CD14-positive monocyte (primary cell): ENCODE data around the gene MAN1C1. TPM values are rescaled to one million over a fixed set of nuclear protein-coding genes. Genes with fewer than 3 reads are reported as not detected.
A peak's percentile ranks its signal among the peaks of the same experiment; 100 is the strongest.

Source experiments
- DNase-seq, 3 donors: peaks; one replicate each; pipeline ENCODE4 v3.0.0-alpha.2; 2011 to 2022
- H2AFZ ChIP-seq: 2 replicates; pipeline ENCODE4 v1.6.0; 2012; ENCODE audit warnings: mild to moderate bottlenecking, low read depth, low read length, inconsistent platforms; ENCODE audit not compliant: insufficient read depth, poor library complexity, severe bottlenecking
- H3K27ac ChIP-seq, 2 donors: 1 replicate in 1 of 2; 2 replicates in 1 of 2; pipeline ENCODE4 v1.5.1; 2012 to 2013; ENCODE audit warnings: low read length in 2 of 2, control low read depth in 1 of 2, inconsistent platforms in 1 of 2, low read depth in 1 of 2, mild to moderate bottlenecking in 1 of 2
- H3K27me3 ChIP-seq, 2 donors: one replicate each; pipeline versions ENCODE4 v1.6.0 to v1.6.1; 2011 to 2013; ENCODE audit warnings: low read length in 2 of 2; ENCODE audit not compliant: control insufficient read depth in 2 of 2, insufficient read depth in 2 of 2
- H3K36me3 ChIP-seq, 2 donors: replicated peaks in 1 of 2; 1 replicate in 1 of 2; 2 replicates in 1 of 2; pipeline versions ENCODE4 v1.5.1 to v1.6.1; 2012 to 2013; ENCODE audit warnings: low read length in 2 of 2, control low read depth in 1 of 2, inconsistent platforms in 1 of 2, mild to moderate bottlenecking in 1 of 2; ENCODE audit not compliant: insufficient read depth in 2 of 2, control insufficient read depth in 1 of 2
- H3K4me1 ChIP-seq, 2 donors: 1 replicate in 1 of 2; 2 replicates in 1 of 2; pipeline versions ENCODE4 v1.5.1 to v1.6.1; 2012 to 2013; ENCODE audit warnings: low read length in 2 of 2, control low read depth in 1 of 2, inconsistent platforms in 1 of 2, mild to moderate bottlenecking in 1 of 2, moderate library complexity in 1 of 2; ENCODE audit not compliant: insufficient read depth in 2 of 2, control insufficient read depth in 1 of 2
- H3K4me2 ChIP-seq: replicated peaks from 2 replicates; pipeline ENCODE3; 2012; ENCODE audit warnings: low read length, moderate library complexity, mild to moderate bottlenecking; ENCODE audit not compliant: poor library complexity, severe bottlenecking; ENCODE audit errors: extremely low read depth
- H3K4me3 ChIP-seq, 3 experiments: fragments of 200-600 bp in 1 of 3; sonication (generic) in 1 of 3; replicated peaks in 1 of 3; 1 replicate in 2 of 3; 2 replicates in 1 of 3; pipeline ENCODE4 v1.5.1; 2011 to 2013; ENCODE audit warnings: low read length in 3 of 3, mild to moderate bottlenecking in 3 of 3, control low read depth in 2 of 3, low read depth in 2 of 3, inconsistent platforms in 1 of 3, moderate library complexity in 1 of 3
- H3K79me2 ChIP-seq: 2 replicates; pipeline ENCODE4 v1.6.0; 2012; ENCODE audit warnings: mild to moderate bottlenecking, control low read depth, inconsistent platforms, low read length, moderate library complexity; ENCODE audit not compliant: insufficient read depth
- H3K9ac ChIP-seq: 2 replicates; pipeline ENCODE4 v1.6.0; 2017; ENCODE audit warnings: low read length, mild to moderate bottlenecking; ENCODE audit not compliant: insufficient read depth, poor library complexity, severe bottlenecking
- H3K9me3 ChIP-seq, 2 donors: replicated peaks in 1 of 2; 1 replicate in 1 of 2; 2 replicates in 1 of 2; pipeline versions ENCODE4 v1.5.1 to v1.6.1; 2012 to 2013; ENCODE audit warnings: low read length in 2 of 2, control low read depth in 1 of 2; ENCODE audit not compliant: control insufficient read depth in 1 of 2, insufficient read depth in 1 of 2
- H4K20me1 ChIP-seq: 2 replicates; pipeline ENCODE4 v1.6.0; 2012; ENCODE audit warnings: mild to moderate bottlenecking, low read length, control low read depth, moderate library complexity; ENCODE audit not compliant: insufficient read depth
- H3K27ac Mint-ChIP-seq, 7 donors: one replicate each; pipeline ENCODE4 v1.8.0; 2020; ENCODE audit warnings: mild to moderate bottlenecking in 7 of 7, mixed read lengths in 7 of 7, moderate library complexity in 6 of 7, inconsistent platforms in 2 of 7
- H3K27me3 Mint-ChIP-seq, 3 donors: one replicate each; pipeline ENCODE4 v1.8.0; 2021 to 2022; ENCODE audit warnings: low read depth in 3 of 3, mild to moderate bottlenecking in 3 of 3, mixed read lengths in 3 of 3, moderate library complexity in 3 of 3, inconsistent platforms in 1 of 3
- H3K36me3 Mint-ChIP-seq, 2 donors: one replicate each; pipeline ENCODE4 v1.8.0; 2020; ENCODE audit warnings: mixed read lengths in 2 of 2, inconsistent platforms in 1 of 2, mild to moderate bottlenecking in 1 of 2
- H3K4me1 Mint-ChIP-seq: one replicate; pipeline ENCODE4 v1.8.0; 2020; ENCODE audit warnings: mild to moderate bottlenecking, mixed read lengths
- H3K4me3 Mint-ChIP-seq, 2 donors: one replicate each; pipeline ENCODE4 v1.8.0; 2020; ENCODE audit warnings: mild to moderate bottlenecking in 2 of 2, mixed read lengths in 2 of 2, moderate library complexity in 1 of 2
- H3K9me3 Mint-ChIP-seq, 7 donors: one replicate each; pipeline ENCODE4 v1.8.0; 2020 to 2022; ENCODE audit warnings: mixed read lengths in 7 of 7, mild to moderate bottlenecking in 6 of 7, moderate library complexity in 6 of 7, inconsistent platforms in 2 of 7
- CTCF ChIP-seq: fragments of 200-600 bp; IDR thresholded peaks from one replicate; pipeline ENCODE4 v1.8.0; 2022; ENCODE audit warnings: antibody characterized with exemption, mild to moderate bottlenecking
- WGBS: methylation state at CpG from one replicate; pipeline ENCODE4 v1.1.5; 2013; ENCODE audit warnings: missing lambda C conversion rate; ENCODE audit not compliant: insufficient coverage; 5-methylcytosine and 5-hydroxymethylcytosine counted together
- intact Hi-C, 2 donors: fragments of 100-400 bp; cut with micrococcal nuclease; formaldehyde crosslinking; loops; one replicate each; pipeline versions ENCODE4 v1.15.0 to v1.15.1; 2023
- polyA plus RNA-seq, 3 donors: library from polyadenylated mRNA; depleted of rRNA in 1 of 3; unstranded in 2 of 3; stranded (reverse) in 1 of 3; fragments of 300-500 nt in 2 of 3; fragments of >200 nt in 1 of 3; fragmentation: Illumina TruSeq in 2 of 3; gene quantifications; 1 replicate in 2 of 3; 2 replicates in 1 of 3; pipeline ENCODE4 v1.2.3, GENCODE V29; 2012 to 2021

MAN1C1 gene
- polyA plus RNA-seq, 3 donors = 1.2 to 7.2 (median 1.7) TPM

GRCh38 chr1:25615563-25616094 lies 962 bp upstream of the MAN1C1 start:
- Mint-ChIP-seq H3K4me3 (peak overlapping the region; percentile 73 to 88), H3K27ac (peak overlapping the region in 1 of 7 donors; percentile 67), H3K4me1 (peaks cover 38% of the 10 kb centered on the region), H3K9me3 (peaks cover 0 to 1% (median 0%) of the 10 kb centered on the region in 7 donors), H3K36me3 (peaks cover 0 to 6% of the 10 kb centered on the region in 2 donors), H3K27me3 (peaks cover 21 to 42% (median 21%) of the 10 kb centered on the region in 3 donors)
- 8% methylated on average over 7 of the region's 12 CpGs for WGBS
- intact Hi-C loops = loop anchor here (10.0 kb wide), 2 partner anchors 71 to 189 kb away; partner anchors contain the start of genes SELENON (in 2 of the 2) and LDLRAP1 (in 1 of the 2)
- Histone ChIP-seq H3K4me1 (peaks cover 33 to 46% of the 10 kb centered on the region in 2 donors), H3K9ac (peak overlapping the region; percentile 53), H3K27ac (no peak overlapping the region), H2AFZ (peak overlapping the region; percentile 92), H3K27me3 (peaks cover 7 to 14% of the 10 kb centered on the region in 2 donors), H3K36me3 (no peaks in the 10 kb centered on the region), H3K9me3 (no peaks in the 10 kb centered on the region), H4K20me1 (peaks cover 17% of the 10 kb centered on the region), H3K4me3 (peak overlapping the region; percentile 52 to 83 (median 56)), H3K4me2 (peak overlapping the region; percentile 94), H3K79me2 (peaks cover 3% of the 10 kb centered on the region)
- DNase-seq = no peak
- no peak for TF ChIP-seq CTCF

GRCh38 chr1:25616987-25617624 lies 515 bp downstream of the MAN1C1 start:
- H2AFZ ChIP-seq = peak overlapping the region; percentile 92
- Mint-ChIP-seq H3K27me3 (peaks cover 13 to 37% (median 20%) of the 10 kb centered on the region in 3 donors), H3K27ac (no peak overlapping the region), H3K4me3 (peak overlapping the region; percentile 82 to 89), H3K4me1 (peaks cover 45% of the 10 kb centered on the region), H3K9me3 (peaks cover 0 to under 1% (median 0%) of the 10 kb centered on the region in 7 donors), H3K36me3 (peaks cover 3 to 14% of the 10 kb centered on the region in 2 donors)
- no peak for TF ChIP-seq CTCF
- peak overlapping the region; percentile 61 to 90 (median 77) for H3K4me3 ChIP-seq
- H3K9ac ChIP-seq = peak overlapping the region; percentile 67
- peaks cover 4% of the 10 kb centered on the region for H3K79me2 ChIP-seq
- no peaks in the 10 kb centered on the region for H3K9me3 ChIP-seq
- H3K36me3 ChIP-seq = no peaks in the 10 kb centered on the region
- WGBS = under 1% methylated on average over 94 of the region's 94 CpGs
- H3K4me1 ChIP-seq = peaks cover 33 to 48% of the 10 kb centered on the region in 2 donors
- intact Hi-C loops = loop anchor here (10.0 kb wide), 2 partner anchors 72 to 188 kb away; partner anchors contain the start of genes SELENON (in 2 of the 2) and LDLRAP1 (in 1 of the 2)
- peak in 1 of 3 donors; percentile 11 for DNase-seq
- H3K4me2 ChIP-seq = peak overlapping the region; percentile 99
- H4K20me1 ChIP-seq = peaks cover 28% of the 10 kb centered on the region
- peak overlapping the region in 1 of 2 donors; percentile 17 for H3K27ac ChIP-seq
- H3K27me3 ChIP-seq = peaks cover 4 to 7% of the 10 kb centered on the region in 2 donors
